GM12874 (cell line): ENCODE measurements around the gene ATP13A1.

Source experiments
- CTCF ChIP-seq: IDR thresholded peaks from 2 replicates; pipeline ENCODE4 v1.5.1; 2011; ENCODE audit warnings: low read depth, mild to moderate bottlenecking, control low read depth, low read length, moderate library complexity; ENCODE audit not compliant: insufficient read depth

Gene ATP13A1

GRCh38 chr19:19657397-19657783 is 6.1 kb downstream of the ATP13A1 start:
- no peak for TF ChIP-seq CTCF

- no peak for TF ChIP-seq CTCF
Measured at GRCh38 chr19:19656451-19657396, 6.8 kb downstream of the ATP13A1 start.

GRCh38 chr19:19655641-19656343 is 7.7 kb downstream of the ATP13A1 start:
- TF ChIP-seq CTCF = no peak

GRCh38 chr19:19655051-19655594 is 8.4 kb downstream of the ATP13A1 start:
- TF ChIP-seq CTCF = no peak

- no peak for TF ChIP-seq CTCF
Measured at GRCh38 chr19:19654441-19654840, 9.0 kb downstream of the ATP13A1 start.

GRCh38 chr19:19653597-19654147 is 9.8 kb downstream of the ATP13A1 start:
- TF ChIP-seq CTCF = no peak
